ENCODE results near the gene PSMB4.
"Not testable (repeated sequence)": the region's sequence is repeated elsewhere in the genome, so short reads cannot be mapped to it uniquely, and the experiment has no call there.

The PSMB4 gene

GRCh38 chr1:151399324-151400171 is at the start of gene PSMB4:
PSMB4 (plus strand) TSS chr1:151399573; CDS start chr1:151399588, 15 bp downstream.
- DNase-seq (ENCODE audit: low spot score) = peak; percentile 92
- TF ChIP-seq CTCF (IDR thresholded peaks at IDR 0.05; ENCODE audit: borderline replicate concordance, control extremely low read depth, extremely low read depth, insufficient read depth, missing control alignments) = peak; percentile 47
- in situ Hi-C loops (cut with MboI; ENCODE audit: low sequenced_read_pairs, unreplicated experiment) = no loop called here

- in situ Hi-C loops (cut with MboI; ENCODE audit: low sequenced_read_pairs, unreplicated experiment); DNase-seq (ENCODE audit: low spot score): not testable (repeated sequence)
Measured at GRCh38 chr1:151350323-151350722, 49.0 kb upstream of the PSMB4 start.

GRCh38 chr1:151352021-151352718 is 47.2 kb upstream of the PSMB4 start:
- no peak for TF ChIP-seq CTCF (IDR thresholded peaks at IDR 0.05; ENCODE audit: borderline replicate concordance, control extremely low read depth, extremely low read depth, insufficient read depth, missing control alignments)

GRCh38 chr1:151356696-151357095 is 42.7 kb upstream of the PSMB4 start:
- no peak for TF ChIP-seq CTCF (IDR thresholded peaks at IDR 0.05; ENCODE audit: borderline replicate concordance, control extremely low read depth, extremely low read depth, insufficient read depth, missing control alignments)
- in situ Hi-C loops (cut with MboI; ENCODE audit: low sequenced_read_pairs, unreplicated experiment) = no loop called here
- no peak for DNase-seq (ENCODE audit: low spot score)

More at GRCh38 chr1:151352021-151352718, 47.2 kb upstream of the PSMB4 start:
- DNase-seq (ENCODE audit: low spot score) = no peak
- in situ Hi-C loops (cut with MboI; ENCODE audit: low sequenced_read_pairs, unreplicated experiment) = no loop called here

GRCh38 chr1:151361883-151362282 is 37.5 kb upstream of the PSMB4 start:
- no peak for TF ChIP-seq CTCF (IDR thresholded peaks at IDR 0.05; ENCODE audit: borderline replicate concordance, control extremely low read depth, extremely low read depth, insufficient read depth, missing control alignments)
- no peak for DNase-seq (ENCODE audit: low spot score)
- in situ Hi-C loops (cut with MboI; ENCODE audit: low sequenced_read_pairs, unreplicated experiment) = no loop called here

GRCh38 chr1:151362308-151363155 is 36.8 kb upstream of the PSMB4 start:
- no peak for TF ChIP-seq CTCF (IDR thresholded peaks at IDR 0.05; ENCODE audit: borderline replicate concordance, control extremely low read depth, extremely low read depth, insufficient read depth, missing control alignments)

More at GRCh38 chr1:151362308-151363155, 36.8 kb upstream of the PSMB4 start:
- DNase-seq (ENCODE audit: low spot score) = no peak
- in situ Hi-C loops (cut with MboI; ENCODE audit: low sequenced_read_pairs, unreplicated experiment) = no loop called here
